ENCODE measurements around the gene TRMT5. TPM values are rescaled to one million over a fixed set of nuclear protein-coding genes. Genes with fewer than 3 reads are reported as not detected.

TRMT5 gene
- total and polyA plus RNA-seq, 9 of the 15 experiments (the other 6 are each of a cell fraction or from before 2014, with no cell fraction given): 8.4 to 20.0 (median 15.1) TPM

DNA sequence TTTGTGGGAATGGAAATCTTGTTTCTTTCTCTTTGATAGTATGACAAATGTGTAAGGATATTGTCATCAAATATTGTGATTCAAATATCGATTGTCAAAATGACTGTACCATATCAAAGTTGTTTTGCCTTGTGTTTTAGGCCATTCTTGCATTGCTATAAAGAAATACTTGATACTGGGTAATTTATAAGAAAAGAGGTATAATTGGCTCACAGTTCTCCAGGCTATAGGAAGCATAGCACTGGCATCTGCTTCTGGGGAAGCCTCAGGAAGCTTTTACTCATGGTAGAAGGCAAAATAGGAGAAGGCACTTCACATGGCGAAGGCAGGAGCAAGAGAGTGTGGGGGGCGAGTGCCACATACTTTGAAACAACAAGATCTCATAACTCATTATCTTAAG, 7.8 kb downstream of the TRMT5 start (continued):
- TF ChIP-seq ZNF133 (CRISPR knock-in tag; IDR thresholded peaks at IDR 0.05): no peak
- TF ChIP-seq ZNF778 (CRISPR knock-in tag; IDR thresholded peaks at IDR 0.05): no peak
- no peak for TF ChIP-seq ZNF143 (CRISPR knock-in tag; IDR thresholded peaks at IDR 0.05)
- TF ChIP-seq MTA1 (IDR thresholded peaks at IDR 0.05; ENCODE audit: borderline replicate concordance): no peak
- TF ChIP-seq, protein P1, sequence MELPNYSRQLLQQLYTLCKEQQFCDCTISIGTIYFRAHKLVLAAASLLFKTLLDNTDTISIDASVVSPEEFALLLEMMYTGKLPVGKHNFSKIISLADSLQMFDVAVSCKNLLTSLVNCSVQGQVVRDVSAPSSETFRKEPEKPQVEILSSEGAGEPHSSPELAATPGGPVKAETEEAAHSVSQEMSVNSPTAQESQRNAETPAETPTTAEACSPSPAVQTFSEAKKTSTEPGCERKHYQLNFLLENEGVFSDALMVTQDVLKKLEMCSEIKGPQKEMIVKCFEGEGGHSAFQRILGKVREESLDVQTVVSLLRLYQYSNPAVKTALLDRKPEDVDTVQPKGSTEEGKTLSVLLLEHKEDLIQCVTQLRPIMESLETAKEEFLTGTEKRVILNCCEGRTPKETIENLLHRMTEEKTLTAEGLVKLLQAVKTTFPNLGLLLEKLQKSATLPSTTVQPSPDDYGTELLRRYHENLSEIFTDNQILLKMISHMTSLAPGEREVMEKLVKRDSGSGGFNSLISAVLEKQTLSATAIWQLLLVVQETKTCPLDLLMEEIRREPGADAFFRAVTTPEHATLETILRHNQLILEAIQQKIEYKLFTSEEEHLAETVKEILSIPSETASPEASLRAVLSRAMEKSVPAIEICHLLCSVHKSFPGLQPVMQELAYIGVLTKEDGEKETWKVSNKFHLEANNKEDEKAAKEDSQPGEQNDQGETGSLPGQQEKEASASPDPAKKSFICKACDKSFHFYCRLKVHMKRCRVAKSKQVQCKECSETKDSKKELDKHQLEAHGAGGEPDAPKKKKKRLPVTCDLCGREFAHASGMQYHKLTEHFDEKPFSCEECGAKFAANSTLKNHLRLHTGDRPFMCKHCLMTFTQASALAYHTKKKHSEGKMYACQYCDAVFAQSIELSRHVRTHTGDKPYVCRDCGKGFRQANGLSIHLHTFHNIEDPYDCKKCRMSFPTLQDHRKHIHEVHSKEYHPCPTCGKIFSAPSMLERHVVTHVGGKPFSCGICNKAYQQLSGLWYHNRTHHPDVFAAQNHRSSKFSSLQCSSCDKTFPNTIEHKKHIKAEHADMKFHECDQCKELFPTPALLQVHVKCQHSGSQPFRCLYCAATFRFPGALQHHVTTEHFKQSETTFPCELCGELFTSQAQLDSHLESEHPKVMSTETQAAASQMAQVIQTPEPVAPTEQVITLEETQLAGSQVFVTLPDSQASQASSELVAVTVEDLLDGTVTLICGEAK (IDR thresholded peaks at IDR 0.05): no peak
- TF ChIP-seq, protein P1 (CRISPR knock-in tag; IDR thresholded peaks at IDR 0.05): no peak
- TF ChIP-seq HDAC6 (IDR thresholded peaks at IDR 0.05; ENCODE audit: low read depth, low read length): no peak
- no peak for TF ChIP-seq CBX5 (IDR thresholded peaks at IDR 0.05; ENCODE audit: borderline replicate concordance, low read depth)
- no peak for TF ChIP-seq MIER1 (IDR thresholded peaks at IDR 0.05; ENCODE audit: low read depth)
- no peak for TF ChIP-seq HNRNPK (IDR thresholded peaks at IDR 0.05; ENCODE audit: low read depth, low read length, poor library complexity, severe bottlenecking)
- TF ChIP-seq, protein P2, sequence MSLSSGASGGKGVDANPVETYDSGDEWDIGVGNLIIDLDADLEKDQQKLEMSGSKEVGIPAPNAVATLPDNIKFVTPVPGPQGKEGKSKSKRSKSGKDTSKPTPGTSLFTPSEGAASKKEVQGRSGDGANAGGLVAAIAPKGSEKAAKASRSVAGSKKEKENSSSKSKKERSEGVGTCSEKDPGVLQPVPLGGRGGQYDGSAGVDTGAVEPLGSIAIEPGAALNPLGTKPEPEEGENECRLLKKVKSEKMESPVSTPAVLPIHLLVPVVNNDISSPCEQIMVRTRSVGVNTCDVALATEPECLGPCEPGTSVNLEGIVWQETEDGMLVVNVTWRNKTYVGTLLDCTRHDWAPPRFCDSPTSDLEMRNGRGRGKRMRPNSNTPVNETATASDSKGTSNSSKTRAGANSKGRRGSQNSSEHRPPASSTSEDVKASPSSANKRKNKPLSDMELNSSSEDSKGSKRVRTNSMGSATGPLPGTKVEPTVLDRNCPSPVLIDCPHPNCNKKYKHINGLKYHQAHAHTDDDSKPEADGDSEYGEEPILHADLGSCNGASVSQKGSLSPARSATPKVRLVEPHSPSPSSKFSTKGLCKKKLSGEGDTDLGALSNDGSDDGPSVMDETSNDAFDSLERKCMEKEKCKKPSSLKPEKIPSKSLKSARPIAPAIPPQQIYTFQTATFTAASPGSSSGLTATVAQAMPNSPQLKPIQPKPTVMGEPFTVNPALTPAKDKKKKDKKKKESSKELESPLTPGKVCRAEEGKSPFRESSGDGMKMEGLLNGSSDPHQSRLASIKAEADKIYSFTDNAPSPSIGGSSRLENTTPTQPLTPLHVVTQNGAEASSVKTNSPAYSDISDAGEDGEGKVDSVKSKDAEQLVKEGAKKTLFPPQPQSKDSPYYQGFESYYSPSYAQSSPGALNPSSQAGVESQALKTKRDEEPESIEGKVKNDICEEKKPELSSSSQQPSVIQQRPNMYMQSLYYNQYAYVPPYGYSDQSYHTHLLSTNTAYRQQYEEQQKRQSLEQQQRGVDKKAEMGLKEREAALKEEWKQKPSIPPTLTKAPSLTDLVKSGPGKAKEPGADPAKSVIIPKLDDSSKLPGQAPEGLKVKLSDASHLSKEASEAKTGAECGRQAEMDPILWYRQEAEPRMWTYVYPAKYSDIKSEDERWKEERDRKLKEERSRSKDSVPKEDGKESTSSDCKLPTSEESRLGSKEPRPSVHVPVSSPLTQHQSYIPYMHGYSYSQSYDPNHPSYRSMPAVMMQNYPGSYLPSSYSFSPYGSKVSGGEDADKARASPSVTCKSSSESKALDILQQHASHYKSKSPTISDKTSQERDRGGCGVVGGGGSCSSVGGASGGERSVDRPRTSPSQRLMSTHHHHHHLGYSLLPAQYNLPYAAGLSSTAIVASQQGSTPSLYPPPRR (CRISPR knock-in tag; IDR thresholded peaks at IDR 0.05; ENCODE audit: borderline replicate concordance): no peak
